Calu3 (cell line): Measurements from ENCODE around the gene USP51. TPM values are rescaled to one million over a fixed set of nuclear protein-coding genes. Genes with fewer than 3 reads are reported as not detected.
"Not testable (repeated sequence)": the region's sequence is repeated elsewhere in the genome, so short reads cannot be mapped to it uniquely, and the experiment has no call there.

Experiments
- BruUV-seq: library from RNA; stranded (reverse); fragments of 400-500 nt; replicated peaks from 2 replicates; lab custom pipeline; 2021; lab: Mats Ljungman, UMichigan
- CTCF ChIA-PET: fragments of 300-600 bp; sonication (Branson Sonifier 250); formaldehyde crosslinking; loops from one replicate; lab custom pipeline; 2022; ENCODE audit warnings: antibody characterized with exemption; lab: Charles Lee
- DNase-seq: peaks from one replicate; pipeline ENCODE4 v3.0.0; 2022
- H3K27ac Mint-ChIP-seq: one replicate; pipeline ENCODE4 v1.8.0; 2022; ENCODE audit warnings: mixed read lengths; ENCODE audit not compliant: unreplicated experiment
- H3K27me3 Mint-ChIP-seq: one replicate; pipeline ENCODE4 v1.8.0; 2022; ENCODE audit warnings: mixed read lengths; ENCODE audit not compliant: unreplicated experiment
- H3K36me3 Mint-ChIP-seq: one replicate; pipeline ENCODE4 v1.8.0; 2022; ENCODE audit warnings: mild to moderate bottlenecking, moderate library complexity, mixed read lengths; ENCODE audit not compliant: insufficient read depth, unreplicated experiment
- H3K4me1 Mint-ChIP-seq: one replicate; pipeline ENCODE4 v1.8.0; 2022; ENCODE audit warnings: mild to moderate bottlenecking, low read depth, mixed read lengths; ENCODE audit not compliant: unreplicated experiment
- H3K4me3 Mint-ChIP-seq: one replicate; pipeline ENCODE4 v1.8.0; 2022; ENCODE audit warnings: mild to moderate bottlenecking, low read depth, moderate library complexity, mixed read lengths; ENCODE audit not compliant: unreplicated experiment
- H3K9me3 Mint-ChIP-seq: one replicate; pipeline ENCODE4 v1.8.0; 2022; ENCODE audit warnings: low read depth, mixed read lengths; ENCODE audit not compliant: unreplicated experiment
- CTCF ChIP-seq: fragments of 200-600 bp; IDR thresholded peaks from one replicate; pipeline ENCODE4 v1.8.0; 2022; ENCODE audit warnings: antibody characterized with exemption; ENCODE audit not compliant: unreplicated experiment
- intact Hi-C: fragments of 100-400 bp; cut with micrococcal nuclease; formaldehyde crosslinking; loops from one replicate; pipeline ENCODE4 v1.10.0; 2022; ENCODE audit not compliant: unreplicated experiment
- total RNA-seq: library from RNA; stranded (reverse); gene quantifications from 2 replicates; pipeline ENCODE4 v1.2.3, GENCODE V29; 2022

Gene USP51
- total RNA-seq, 1 experiment from 2014 or later, result 1.5 TPM

- BruUV-seq, result no TSS peak
These were observed 32.0 kb upstream of the USP51 start for GRCh38 chrX:55521687-55522086.

GRCh38 chrX:55516794-55517481 is 27.3 kb upstream of the USP51 start:
- DNase-seq, H3K9me3 Mint-ChIP-seq, H3K27ac Mint-ChIP-seq, H3K4me3 Mint-ChIP-seq, H3K4me1 Mint-ChIP-seq, intact Hi-C loops, CTCF ChIA-PET, H3K27me3 Mint-ChIP-seq, BruUV-seq, H3K36me3 Mint-ChIP-seq: not testable (repeated sequence)

More at GRCh38 chrX:55521687-55522086, 32.0 kb upstream of the USP51 start:
- CTCF ChIA-PET, result no interaction called here
- intact Hi-C loops, result no loop called here
- Mint-ChIP-seq H3K36me3 (no peaks in the 10 kb centered on the region), H3K4me1 (no peaks in the 10 kb centered on the region), H3K27me3 (peaks cover 24% of the 10 kb centered on the region), H3K27ac (no peak overlapping the region), H3K9me3 (no peaks in the 10 kb centered on the region), H3K4me3 (no peak overlapping the region)
- no peak for DNase-seq
- no peak for TF ChIP-seq CTCF

GRCh38 chrX:55513045-55513737 is 23.5 kb upstream of the USP51 start:
- BruUV-seq, H3K4me3 Mint-ChIP-seq, H3K27ac Mint-ChIP-seq, intact Hi-C loops, H3K4me1 Mint-ChIP-seq, CTCF ChIA-PET, H3K9me3 Mint-ChIP-seq, DNase-seq, H3K27me3 Mint-ChIP-seq, H3K36me3 Mint-ChIP-seq: not testable (repeated sequence)

- H3K27ac Mint-ChIP-seq, DNase-seq, H3K4me3 Mint-ChIP-seq, H3K27me3 Mint-ChIP-seq, intact Hi-C loops, H3K9me3 Mint-ChIP-seq, H3K36me3 Mint-ChIP-seq, H3K4me1 Mint-ChIP-seq, BruUV-seq, CTCF ChIA-PET: not testable (repeated sequence)
These were observed 18.9 kb upstream of the USP51 start for GRCh38 chrX:55508410-55509152.

- BruUV-seq, H3K27me3 Mint-ChIP-seq, H3K36me3 Mint-ChIP-seq, H3K9me3 Mint-ChIP-seq, H3K4me3 Mint-ChIP-seq, H3K4me1 Mint-ChIP-seq, intact Hi-C loops, CTCF ChIA-PET, H3K27ac Mint-ChIP-seq, DNase-seq: not testable (repeated sequence)
These were observed 18.1 kb upstream of the USP51 start for GRCh38 chrX:55507699-55508098.

- intact Hi-C loops, H3K9me3 Mint-ChIP-seq, H3K36me3 Mint-ChIP-seq, BruUV-seq, CTCF ChIA-PET, DNase-seq, H3K4me3 Mint-ChIP-seq, H3K27me3 Mint-ChIP-seq, H3K27ac Mint-ChIP-seq, H3K4me1 Mint-ChIP-seq: not testable (repeated sequence)
These were observed 17.4 kb upstream of the USP51 start for GRCh38 chrX:55507010-55507409.
